ENCODE data around the gene RAB35. TPM values are rescaled to one million over a fixed set of nuclear protein-coding genes. Genes with fewer than 3 reads are reported as not detected.

RAB35 gene
- total RNA-seq, 1 donor from 2014 or later, result 39.2 TPM

DNA sequence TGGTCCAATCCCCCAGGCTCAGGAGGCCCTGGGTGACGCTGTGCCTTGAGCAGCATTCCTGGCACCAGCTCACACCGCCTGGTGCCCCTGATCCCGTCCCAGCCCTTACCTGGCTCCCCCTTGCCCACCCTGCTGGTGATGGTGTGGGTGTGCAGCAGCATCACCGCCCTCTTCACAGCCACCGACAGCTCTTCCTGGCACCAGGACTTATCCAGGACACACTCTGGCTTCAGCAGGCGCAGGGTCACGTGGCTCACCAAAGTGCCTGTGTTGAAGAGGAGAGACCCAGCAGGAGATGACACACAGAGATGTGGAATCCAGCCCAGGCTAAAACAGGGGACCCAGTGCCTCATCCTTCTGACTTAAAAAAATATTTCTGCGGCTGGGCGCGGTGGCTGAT, 41.8 kb upstream of the RAB35 start:
- Histone ChIP-seq H3K4me1 (no peaks in the 10 kb centered on the region), H3K27ac (no peak overlapping the region), H3K36me3 (peaks cover 92 to 98% of the 10 kb centered on the region in 2 donors), H3K9me3 (no peaks in the 10 kb centered on the region), H3K4me3 (no peak overlapping the region), H3K27me3 (no peaks in the 10 kb centered on the region)
- DNase-seq (ENCODE audit: low spot score in 2 of 2), result no peak
- intact Hi-C loops (cut with DNase I), result no loop called here
- TF ChIP-seq, protein P1, sequence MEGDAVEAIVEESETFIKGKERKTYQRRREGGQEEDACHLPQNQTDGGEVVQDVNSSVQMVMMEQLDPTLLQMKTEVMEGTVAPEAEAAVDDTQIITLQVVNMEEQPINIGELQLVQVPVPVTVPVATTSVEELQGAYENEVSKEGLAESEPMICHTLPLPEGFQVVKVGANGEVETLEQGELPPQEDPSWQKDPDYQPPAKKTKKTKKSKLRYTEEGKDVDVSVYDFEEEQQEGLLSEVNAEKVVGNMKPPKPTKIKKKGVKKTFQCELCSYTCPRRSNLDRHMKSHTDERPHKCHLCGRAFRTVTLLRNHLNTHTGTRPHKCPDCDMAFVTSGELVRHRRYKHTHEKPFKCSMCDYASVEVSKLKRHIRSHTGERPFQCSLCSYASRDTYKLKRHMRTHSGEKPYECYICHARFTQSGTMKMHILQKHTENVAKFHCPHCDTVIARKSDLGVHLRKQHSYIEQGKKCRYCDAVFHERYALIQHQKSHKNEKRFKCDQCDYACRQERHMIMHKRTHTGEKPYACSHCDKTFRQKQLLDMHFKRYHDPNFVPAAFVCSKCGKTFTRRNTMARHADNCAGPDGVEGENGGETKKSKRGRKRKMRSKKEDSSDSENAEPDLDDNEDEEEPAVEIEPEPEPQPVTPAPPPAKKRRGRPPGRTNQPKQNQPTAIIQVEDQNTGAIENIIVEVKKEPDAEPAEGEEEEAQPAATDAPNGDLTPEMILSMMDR (IDR thresholded peaks at IDR 0.05), result no peak

DNA sequence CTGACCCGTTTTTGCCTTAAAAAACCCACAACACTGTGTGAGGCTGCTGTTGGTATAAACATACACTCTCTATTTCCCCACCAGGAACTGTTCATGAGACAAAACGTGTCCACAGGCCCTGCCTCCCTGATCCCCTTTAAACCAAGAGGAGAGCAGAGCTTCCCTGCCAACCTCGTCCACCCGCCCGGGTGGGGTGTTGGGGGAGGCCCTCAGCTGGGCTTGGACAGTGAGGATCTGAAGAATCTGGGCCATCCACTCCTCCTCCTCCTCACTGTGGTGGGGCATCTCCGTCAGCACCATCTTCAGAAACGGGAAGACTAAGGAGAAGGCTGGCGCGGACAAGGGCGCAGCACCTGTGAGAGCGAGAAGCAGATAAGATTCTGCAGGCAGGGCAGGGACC, 41.1 kb upstream of the RAB35 start:
- no peak overlapping the region for H3K4me3 ChIP-seq
- H3K9me3 ChIP-seq, result no peaks in the 10 kb centered on the region
- TF ChIP-seq, protein P1 (IDR thresholded peaks at IDR 0.05), result no peak
- intact Hi-C loops (cut with DNase I), result no loop called here
- no peak for DNase-seq (ENCODE audit: low spot score in 2 of 2)
- no peak overlapping the region for H3K27ac ChIP-seq
- no peaks in the 10 kb centered on the region for H3K27me3 ChIP-seq
- peaks cover 91 to 98% of the 10 kb centered on the region in 2 donors for H3K36me3 ChIP-seq
- no peaks in the 10 kb centered on the region for H3K4me1 ChIP-seq

- no peaks in the 10 kb centered on the region for H3K4me1 ChIP-seq
- H3K4me3 ChIP-seq, result no peak overlapping the region
- intact Hi-C loops (cut with DNase I), result no loop called here
- peaks cover 86 to 96% of the 10 kb centered on the region in 2 donors for H3K36me3 ChIP-seq
- TF ChIP-seq, protein P1 (IDR thresholded peaks at IDR 0.05), result no peak
- no peak overlapping the region for H3K27ac ChIP-seq
- no peaks in the 10 kb centered on the region for H3K9me3 ChIP-seq
- no peaks in the 10 kb centered on the region for H3K27me3 ChIP-seq
- no peak for DNase-seq (ENCODE audit: low spot score in 2 of 2)
These were observed 40.0 kb upstream of the RAB35 start for GRCh38 chr12:120156315-120157259.

- no peaks in the 10 kb centered on the region for H3K9me3 ChIP-seq
- TF ChIP-seq, protein P1 (IDR thresholded peaks at IDR 0.05), result no peak
- no peak overlapping the region for H3K4me3 ChIP-seq
- no peak for DNase-seq (ENCODE audit: low spot score in 2 of 2)
- intact Hi-C loops (cut with DNase I), result no loop called here
- no peaks in the 10 kb centered on the region for H3K4me1 ChIP-seq
- peaks cover 86 to 96% of the 10 kb centered on the region in 2 donors for H3K36me3 ChIP-seq
- H3K27ac ChIP-seq, result no peak overlapping the region
- H3K27me3 ChIP-seq, result no peaks in the 10 kb centered on the region
These were observed 38.5 kb upstream of the RAB35 start for GRCh38 chr12:120155072-120155471.

DNA sequence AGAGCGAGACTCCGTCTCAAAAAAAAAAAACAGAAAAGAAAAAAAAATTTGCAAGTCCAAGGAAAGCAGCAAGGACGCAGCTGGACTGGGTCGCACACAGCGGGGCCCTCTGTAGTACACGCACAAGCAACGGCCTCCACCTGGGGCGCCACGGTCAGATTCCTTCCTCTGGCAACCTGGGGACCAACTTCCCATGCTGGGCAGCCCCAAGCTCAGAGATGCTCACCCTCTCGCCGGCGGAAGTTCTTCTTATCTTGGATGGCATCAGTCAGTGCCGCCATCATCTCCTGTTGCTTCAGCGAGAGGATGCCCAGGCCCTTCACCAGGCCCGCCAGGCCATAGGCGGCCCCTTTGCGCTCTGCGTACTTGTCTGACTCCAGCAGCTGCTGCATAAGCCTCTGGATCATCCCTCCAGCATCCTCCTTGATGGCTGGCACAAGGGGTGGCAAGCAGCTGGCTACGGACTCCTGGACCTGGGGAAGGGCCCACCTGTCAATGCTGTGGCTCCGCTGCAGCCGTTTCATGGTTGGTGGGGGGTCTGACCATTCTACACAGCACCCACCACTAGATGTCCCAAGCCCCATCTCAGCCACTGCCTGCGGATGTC, 34.5 kb upstream of the RAB35 start:
- intact Hi-C loops (cut with DNase I), result no loop called here
- TF ChIP-seq, protein P1 (IDR thresholded peaks at IDR 0.05), result no peak
- H3K36me3 ChIP-seq, result peaks cover 90 to 95% of the 10 kb centered on the region in 2 donors

More for the DNA sequence above, 34.5 kb upstream of the RAB35 start:
- Histone ChIP-seq H3K4me1 (no peaks in the 10 kb centered on the region), H3K27ac (no peak overlapping the region), H3K27me3 (no peaks in the 10 kb centered on the region), H3K9me3 (no peaks in the 10 kb centered on the region), H3K4me3 (no peak overlapping the region)
- no peak for DNase-seq (ENCODE audit: low spot score in 2 of 2)
